AG04449 (cell line): ENCODE results near the gene RPL21.

Source experiments
- CTCF ChIA-PET: fragments of 350-600 bp; formaldehyde crosslinking; extraction: SDS; loops from one replicate; lab custom pipeline; 2021; ENCODE audit warnings: antibody characterized with exemption; lab: Yijun Ruan, JAX
- POLR2A ChIA-PET: fragments of 400-600, 350-600 bp; formaldehyde crosslinking; extraction: SDS; loops from one replicate; lab custom pipeline; 2020; ENCODE audit warnings: antibody characterized with exemption, inconsistent platforms; lab: Yijun Ruan, JAX
- DNase-seq: peaks from one replicate; pipeline ENCODE4 v3.0.0-alpha.2; 2010; ENCODE audit warnings: low read depth, low spot score
- H3K4me3 ChIP-seq: 2 replicates; pipeline ENCODE4 v1.5.1; 2011; ENCODE audit warnings: low read depth, mild to moderate bottlenecking, control low read depth, low read length
- TF ChIP-seq, protein P1 (sequence below): IDR thresholded peaks from one replicate; pipeline ENCODE4 v1.5.1; 2011; ENCODE audit warnings: mild to moderate bottlenecking, moderate library complexity, low read length, control low read depth, inconsistent platforms; ENCODE audit not compliant: insufficient read depth; ENCODE audit errors: missing control alignments

Gene RPL21

DNA sequence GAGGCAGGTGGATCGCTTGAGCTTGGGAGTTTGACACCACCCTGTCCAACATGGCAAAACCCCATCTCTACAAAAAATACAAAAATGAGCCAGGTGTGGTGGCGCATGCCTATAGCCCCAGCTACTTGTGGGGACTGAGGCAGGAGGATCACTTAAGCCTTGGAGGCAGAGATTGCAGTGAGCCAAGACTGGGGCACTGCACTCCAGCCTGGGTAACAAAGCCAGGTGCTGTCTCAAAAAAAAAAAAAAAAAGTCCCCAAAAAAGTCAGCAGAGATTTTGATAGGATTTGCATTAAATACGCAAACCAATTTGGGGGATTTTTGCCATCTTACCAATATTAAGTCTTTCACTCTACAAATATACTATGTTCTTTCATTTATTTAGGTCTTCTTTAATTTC, 21.7 kb upstream of the RPL21 start:
- TF ChIP-seq, protein P1, sequence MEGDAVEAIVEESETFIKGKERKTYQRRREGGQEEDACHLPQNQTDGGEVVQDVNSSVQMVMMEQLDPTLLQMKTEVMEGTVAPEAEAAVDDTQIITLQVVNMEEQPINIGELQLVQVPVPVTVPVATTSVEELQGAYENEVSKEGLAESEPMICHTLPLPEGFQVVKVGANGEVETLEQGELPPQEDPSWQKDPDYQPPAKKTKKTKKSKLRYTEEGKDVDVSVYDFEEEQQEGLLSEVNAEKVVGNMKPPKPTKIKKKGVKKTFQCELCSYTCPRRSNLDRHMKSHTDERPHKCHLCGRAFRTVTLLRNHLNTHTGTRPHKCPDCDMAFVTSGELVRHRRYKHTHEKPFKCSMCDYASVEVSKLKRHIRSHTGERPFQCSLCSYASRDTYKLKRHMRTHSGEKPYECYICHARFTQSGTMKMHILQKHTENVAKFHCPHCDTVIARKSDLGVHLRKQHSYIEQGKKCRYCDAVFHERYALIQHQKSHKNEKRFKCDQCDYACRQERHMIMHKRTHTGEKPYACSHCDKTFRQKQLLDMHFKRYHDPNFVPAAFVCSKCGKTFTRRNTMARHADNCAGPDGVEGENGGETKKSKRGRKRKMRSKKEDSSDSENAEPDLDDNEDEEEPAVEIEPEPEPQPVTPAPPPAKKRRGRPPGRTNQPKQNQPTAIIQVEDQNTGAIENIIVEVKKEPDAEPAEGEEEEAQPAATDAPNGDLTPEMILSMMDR: no peak
- ChIA-PET CTCF (no interaction called here), POLR2A (no interaction called here)
- DNase-seq: no peak
- H3K4me3 ChIP-seq: no peak overlapping the region

DNA sequence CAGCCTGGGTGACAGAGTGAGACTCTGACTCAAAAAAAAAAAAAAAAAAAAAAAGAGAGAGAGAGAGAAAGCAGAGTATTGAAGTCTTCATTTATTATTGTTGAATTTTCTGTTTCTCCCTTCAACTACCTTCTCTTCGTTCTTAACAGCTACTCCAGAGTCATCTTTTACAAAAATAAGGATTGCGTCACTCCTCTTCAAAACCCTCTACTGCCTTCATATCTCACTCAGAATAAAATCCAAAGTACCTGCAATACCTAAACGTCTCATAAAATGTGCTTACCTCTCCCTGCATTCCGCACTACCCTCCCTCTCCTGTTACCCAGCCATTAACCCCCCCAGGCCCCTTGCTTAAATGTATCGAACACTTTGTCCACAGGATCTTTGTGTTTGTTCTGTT, 17.4 kb upstream of the RPL21 start:
- ChIA-PET CTCF (no interaction called here), POLR2A (no interaction called here)
- H3K4me3 ChIP-seq: no peak overlapping the region
- DNase-seq: no peak
- TF ChIP-seq, protein P1: no peak

DNA sequence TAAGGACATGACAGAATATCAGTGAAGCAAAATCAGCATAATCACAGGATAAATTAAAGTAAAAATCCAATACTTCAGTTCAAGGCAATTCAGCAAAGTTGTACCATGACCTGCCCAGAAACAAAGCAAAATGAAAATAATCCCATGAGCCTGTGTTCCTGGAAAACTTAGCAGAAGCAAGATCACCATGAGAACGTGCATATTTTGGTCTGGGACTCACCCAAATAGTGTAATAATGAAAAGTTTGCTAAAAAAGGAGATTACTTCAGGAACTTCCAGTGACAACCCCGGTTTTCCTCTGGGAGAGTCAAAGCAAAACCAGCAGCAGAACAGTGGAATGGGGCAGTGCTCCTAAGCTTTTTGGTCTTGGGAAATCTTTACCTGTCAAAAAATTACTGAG, 14.9 kb upstream of the RPL21 start:
- POLR2A ChIA-PET: no interaction called here
- CTCF ChIA-PET: no interaction called here
- TF ChIP-seq, protein P1: no peak
- no peak for DNase-seq
- H3K4me3 ChIP-seq: no peak overlapping the region

DNA sequence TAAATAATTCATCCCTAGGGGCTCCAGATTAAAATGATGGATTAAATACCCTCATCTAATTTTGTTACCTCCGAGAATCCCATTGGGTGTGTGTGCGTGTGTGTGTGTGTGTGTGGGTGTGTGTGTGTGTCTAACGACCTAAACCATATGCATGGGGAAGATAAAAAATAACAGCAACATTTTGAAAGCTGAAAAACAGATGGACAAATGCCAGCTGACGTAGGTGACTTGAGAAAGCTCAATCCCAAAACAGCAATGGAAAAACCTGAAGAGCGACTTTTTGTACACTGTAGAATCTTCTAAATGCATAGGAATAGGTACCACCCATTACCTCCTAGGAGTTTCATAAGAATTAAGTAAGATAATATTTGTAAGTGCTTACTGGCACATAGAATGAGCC, 8.7 kb upstream of the RPL21 start:
- POLR2A ChIA-PET: no interaction called here
- CTCF ChIA-PET: no interaction called here
- TF ChIP-seq, protein P1: no peak
- no peak for DNase-seq
- H3K4me3 ChIP-seq: no peak overlapping the region

DNA sequence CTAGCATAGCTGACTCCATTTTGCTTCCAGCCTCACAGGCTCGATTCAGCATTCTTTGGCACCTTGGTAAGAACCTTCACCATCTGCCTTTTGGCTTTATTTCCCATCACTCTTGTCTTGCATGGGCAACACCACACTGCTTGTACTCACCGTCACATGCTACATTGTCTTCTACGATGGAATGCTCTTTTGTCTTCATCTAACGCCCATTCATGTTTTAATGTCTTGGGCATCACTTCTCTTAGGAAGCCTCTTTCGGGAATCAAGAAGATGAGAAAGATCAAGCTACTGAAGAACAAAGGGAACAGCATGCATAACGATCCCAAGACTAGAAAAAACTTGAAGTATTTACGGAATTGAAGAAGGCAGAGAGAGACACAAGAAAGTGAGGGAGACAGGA, 5.7 kb upstream of the RPL21 start:
- DNase-seq: no peak
- POLR2A ChIA-PET: no interaction called here
- TF ChIP-seq, protein P1: no peak
- no peak overlapping the region for H3K4me3 ChIP-seq
- CTCF ChIA-PET: no interaction called here

DNA sequence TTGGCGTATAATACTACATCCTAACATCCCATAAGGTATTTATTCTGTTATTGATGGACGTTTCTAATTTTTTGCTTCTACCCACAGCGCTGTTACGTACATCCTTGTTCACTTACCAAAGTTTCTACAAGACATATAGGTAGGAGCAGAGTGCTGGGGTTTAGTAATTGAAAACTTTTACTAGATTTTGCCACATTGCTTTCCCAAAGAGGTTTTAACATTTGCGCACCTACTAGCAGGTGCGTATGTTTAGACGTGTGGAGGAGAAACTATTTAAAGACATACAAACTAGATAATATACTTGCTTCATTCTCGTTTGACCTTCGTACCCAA, 559 bp upstream of the RPL21 start:
- H3K4me3 ChIP-seq: peak overlapping the region; percentile 93
- ChIA-PET POLR2A (interaction anchor here (0.9 to 1.0 kb wide), 2 partner anchors 9 to 39 kb away, joined by 3 to 5 read pairs; no protein-coding TSS in a partner anchor), CTCF (no interaction called here)
- TF ChIP-seq, protein P1: no peak
- DNase-seq: no peak
